GM18858 (cell line): ENCODE measurements around the gene APCDD1L.
"Not testable (repeated sequence)": the region's sequence is repeated elsewhere in the genome, so short reads cannot be mapped to it uniquely, and the experiment has no call there.

Experiments
- ATAC-seq: cut with Tn5 transposase; IDR thresholded peaks from one replicate; pipeline ENCODE4 v1.9.1; 2021; ENCODE audit not compliant: unreplicated experiment

Gene APCDD1L

DNA sequence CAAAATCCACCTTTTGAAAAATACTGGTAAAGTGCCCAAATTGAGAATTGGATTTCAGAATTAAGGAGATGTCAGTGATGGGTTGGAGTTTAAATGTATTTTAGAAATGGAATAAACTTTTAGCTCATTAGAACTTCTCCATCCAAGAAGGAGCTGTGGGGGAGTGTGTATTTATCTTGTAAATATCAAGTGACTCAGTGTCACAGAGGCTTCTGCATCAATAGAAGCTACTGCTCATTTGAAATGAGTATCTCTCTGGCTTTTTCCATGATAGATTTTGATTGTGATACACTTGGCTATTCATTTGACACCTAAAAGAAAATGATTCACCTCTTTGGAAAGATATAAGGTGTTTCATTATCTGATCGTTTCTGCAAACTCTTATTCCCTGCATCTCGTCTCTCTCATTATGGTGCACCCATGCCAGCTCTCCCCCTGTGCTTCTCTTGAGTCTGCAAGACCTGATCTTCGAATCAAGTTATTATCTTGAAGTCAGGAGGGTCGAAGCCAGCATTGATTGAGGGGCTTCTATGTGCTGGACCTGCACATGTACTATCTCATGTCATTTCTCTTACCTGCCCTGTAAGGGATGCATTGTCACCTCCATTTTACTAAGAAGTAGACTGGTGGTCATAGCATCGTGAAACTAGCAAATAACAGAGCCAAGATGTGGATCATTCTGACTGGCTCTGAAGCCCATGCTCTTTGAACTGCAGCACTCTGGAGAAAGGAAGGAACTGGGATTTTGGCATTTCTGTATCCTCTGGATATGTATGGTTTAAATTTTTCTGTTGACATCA lies 96.0 kb downstream of the APCDD1L start:
- ATAC-seq, result no peak

DNA sequence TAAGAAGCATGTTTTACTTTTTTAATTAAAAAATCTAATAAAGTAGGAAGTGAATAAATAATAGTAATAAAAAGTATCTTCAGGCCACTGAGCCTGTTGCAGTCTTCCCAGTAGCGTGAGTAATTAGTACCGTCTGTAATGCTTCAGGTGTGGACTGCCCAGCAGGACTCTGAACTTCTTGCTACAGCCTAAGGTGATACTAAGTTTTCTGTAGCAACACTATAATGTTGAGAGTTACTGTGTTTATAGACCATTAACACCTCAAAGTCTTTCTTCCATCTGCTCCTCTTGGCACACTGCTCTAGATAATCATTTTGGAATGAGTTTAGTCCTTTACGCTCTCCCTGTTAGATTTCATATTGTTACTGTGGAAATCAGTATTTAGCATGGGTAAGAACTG lies 97.8 kb downstream of the APCDD1L start:
- no peak for ATAC-seq

DNA sequence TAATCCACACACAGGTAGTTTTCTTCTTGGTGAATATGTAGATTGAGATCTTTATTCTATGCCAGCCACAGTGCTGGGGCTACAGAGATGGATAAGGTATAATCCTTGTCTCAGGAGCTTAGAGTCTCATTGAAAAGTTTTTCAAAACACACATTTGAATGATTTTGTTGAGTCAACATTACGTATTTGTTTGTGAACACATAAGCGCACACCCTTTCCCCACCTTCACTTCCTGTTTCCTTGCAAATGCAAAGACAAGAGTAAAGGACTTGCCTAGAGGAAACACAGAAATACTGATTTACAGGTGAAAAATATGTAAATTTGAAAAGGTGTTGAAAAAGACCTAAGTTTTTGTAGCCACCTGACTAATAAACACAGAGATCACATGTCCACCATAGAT lies 98.4 kb downstream of the APCDD1L start:
- ATAC-seq, result no peak

GRCh38 chr20:58416057-58416456 lies 99.1 kb downstream of the APCDD1L start:
- ATAC-seq, result no peak

- not testable (repeated sequence) for ATAC-seq
Observed at GRCh38 chr20:58414786-58415185, 100.4 kb downstream of the APCDD1L start.

- ATAC-seq, result not testable (repeated sequence)
Observed at GRCh38 chr20:58414216-58414615, 101.0 kb downstream of the APCDD1L start.
